HT1080 (cell line): ENCODE data around the gene CLTCL1. TPM values are rescaled to one million over a fixed set of nuclear protein-coding genes. Genes with fewer than 3 reads are reported as not detected.

ENCODE experiments used
- DNase-seq: peaks from one replicate; pipeline ENCODE4 v3.0.0-alpha.2; 2015; ENCODE audit warnings: low read depth
- total RNA-seq: library from RNA; depleted of rRNA; stranded (reverse); fragments of >200 nt; shearing (Covaris generic); gene quantifications from 2 replicates; pipeline ENCODE4 v1.2.3, GENCODE V29; 2014

Gene CLTCL1
- total RNA-seq, 1 experiment from 2014 or later = 8.9 TPM

GRCh38 chr22:19253143-19253542 is 38.4 kb downstream of the CLTCL1 start:
- no peak for DNase-seq

DNA sequence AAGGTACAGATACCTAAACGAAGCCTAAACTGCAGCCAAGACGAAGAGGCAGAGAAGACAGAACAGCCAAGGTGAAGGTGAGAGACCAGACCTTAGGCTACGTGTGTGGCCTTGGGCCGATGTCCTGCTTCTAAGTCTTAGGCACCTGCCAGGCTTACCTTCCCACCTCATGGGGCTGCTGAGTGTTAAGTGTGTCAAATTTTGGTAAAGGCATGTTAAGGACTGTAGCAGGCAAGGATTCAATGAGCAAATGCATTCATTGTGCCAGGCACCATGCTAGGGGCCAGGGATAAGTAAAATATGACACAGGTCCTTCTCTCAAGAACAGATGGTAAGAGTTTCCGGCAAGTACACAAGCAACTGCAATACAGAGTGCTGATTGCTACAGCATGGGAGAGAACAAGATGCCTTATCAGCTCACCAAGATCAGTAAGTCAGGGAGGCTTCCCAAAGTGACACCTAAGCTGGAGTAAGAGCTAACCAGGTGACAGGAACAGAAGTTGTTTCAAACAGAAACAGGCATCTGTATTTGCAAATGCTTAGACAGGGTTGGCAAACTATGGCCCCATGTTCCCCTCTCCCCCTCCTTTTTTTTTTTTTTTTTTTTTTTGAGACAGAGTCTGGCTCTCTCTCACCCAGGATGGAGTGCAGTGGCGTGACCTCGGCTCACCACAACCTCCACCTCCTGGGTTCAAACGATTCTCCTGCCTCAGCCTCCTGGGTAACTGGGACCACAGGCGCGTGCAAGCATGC is 46.7 kb downstream of the CLTCL1 start:
- no peak for DNase-seq

GRCh38 chr22:19242699-19243098 is 48.8 kb downstream of the CLTCL1 start:
- DNase-seq = no peak

- no peak for DNase-seq
These were observed 50.0 kb downstream of the CLTCL1 start for GRCh38 chr22:19241593-19241906.

DNA sequence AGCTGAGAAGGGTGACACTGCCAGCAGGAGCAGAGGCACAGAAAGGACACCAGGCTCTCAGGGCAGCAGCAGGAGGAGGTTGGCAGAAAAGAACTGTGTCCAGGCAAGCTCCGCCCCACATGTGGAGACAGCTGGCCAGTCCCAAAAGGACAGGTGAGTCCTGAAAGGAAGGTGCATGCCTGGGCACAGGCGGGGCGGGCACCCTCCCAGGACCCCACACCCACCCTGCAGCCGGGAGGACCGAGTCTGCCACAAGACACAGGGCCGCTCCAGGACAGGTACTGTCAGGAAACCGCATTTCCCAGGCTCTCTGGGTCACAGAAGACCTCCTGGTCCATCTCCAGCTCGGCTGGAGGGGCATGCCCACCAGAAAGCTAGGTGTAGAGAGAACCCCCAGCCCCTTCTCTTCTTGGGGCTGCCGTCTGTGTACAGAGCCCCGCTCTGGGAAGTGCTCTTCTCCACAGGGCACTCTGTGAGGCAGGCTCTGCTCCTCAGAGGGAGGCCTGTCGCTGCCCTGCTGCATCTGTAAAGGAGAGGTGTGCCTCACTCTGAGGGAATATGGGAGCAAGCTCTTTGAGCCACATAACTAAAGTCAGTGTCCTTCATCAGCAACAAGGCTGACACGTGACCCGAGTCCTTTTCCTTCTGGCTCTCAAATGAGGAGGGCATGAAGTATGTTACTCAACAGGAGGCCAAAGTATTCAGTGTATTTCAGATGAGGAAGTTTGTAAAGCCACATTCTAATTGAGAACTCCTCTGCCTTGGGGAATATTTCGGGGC is 50.5 kb downstream of the CLTCL1 start:
- DNase-seq = no peak

DNA sequence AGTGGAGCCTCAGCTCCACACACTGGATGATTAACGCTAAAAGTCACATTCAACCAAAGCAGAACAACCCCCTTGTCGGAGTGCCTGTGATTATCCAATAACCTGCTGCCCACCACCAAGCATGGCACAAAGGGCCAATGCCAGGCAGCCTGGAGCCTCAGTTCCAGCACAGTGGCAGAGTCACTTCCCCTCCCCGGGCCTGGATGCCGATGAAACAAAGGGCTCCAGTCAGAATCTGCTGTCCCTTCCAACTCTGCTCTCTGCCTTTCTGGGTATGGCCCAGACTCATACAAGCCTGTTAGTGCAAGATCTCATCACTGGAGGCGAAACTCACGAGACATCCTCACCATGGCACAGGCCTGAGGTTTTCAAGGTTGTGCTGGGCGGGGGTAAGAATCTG is 52.1 kb downstream of the CLTCL1 start:
- DNase-seq = no peak

DNA sequence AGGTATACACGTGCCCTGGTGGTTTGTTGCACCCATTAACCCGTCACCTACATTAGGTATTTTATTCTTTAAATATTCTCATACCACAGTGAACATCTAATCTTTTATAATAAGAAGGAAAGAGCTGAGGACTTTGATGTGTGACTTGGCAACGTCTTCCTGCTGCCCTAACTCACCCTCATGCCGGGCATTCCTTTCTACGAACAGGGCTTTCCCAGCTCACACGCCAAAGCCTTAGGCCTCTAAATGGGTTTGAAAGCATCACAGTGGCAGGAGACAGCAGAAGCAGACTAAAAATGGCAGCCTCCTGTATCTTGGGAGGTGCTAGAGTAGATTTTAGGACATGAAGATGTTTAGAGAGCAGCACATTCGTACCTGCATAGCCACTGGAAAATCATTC is 52.6 kb downstream of the CLTCL1 start:
- no peak for DNase-seq

- DNase-seq = no peak
These were observed 55.6 kb downstream of the CLTCL1 start for GRCh38 chr22:19235874-19236273.

DNA sequence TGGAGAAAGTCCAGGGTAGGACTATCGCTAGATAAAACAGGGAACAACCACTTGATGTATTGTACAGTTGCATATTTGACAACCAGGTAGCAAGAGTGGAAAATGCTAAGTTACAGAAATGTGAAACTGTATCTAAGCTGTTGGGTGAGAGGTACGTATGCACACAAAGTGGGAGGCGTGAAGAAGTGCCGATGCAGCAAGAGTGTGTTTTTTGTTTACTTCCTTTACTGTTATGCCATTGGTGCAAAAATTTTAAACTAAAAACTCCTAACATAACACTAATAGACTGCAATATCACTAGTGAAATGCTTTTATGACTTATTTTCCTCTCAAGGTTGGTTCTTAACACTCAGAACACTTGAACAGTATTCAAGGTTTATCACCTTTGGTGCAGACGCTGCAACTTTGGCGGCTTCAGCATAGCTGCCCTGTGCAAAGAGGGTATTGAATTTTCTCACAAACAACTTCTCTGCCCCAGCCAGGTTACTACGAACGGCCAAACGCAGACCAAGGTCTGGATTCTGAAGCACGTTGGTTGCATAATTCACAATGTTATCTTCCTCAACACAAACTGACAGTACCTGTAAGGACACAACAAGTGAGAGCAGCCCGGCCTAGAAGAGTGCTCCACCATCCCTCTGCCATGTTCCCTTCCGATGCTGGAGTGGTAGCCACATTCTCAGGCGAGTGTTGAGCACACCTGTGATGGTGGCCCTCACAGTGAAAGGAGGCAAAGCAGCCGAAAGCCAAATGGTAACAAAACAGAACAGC is 57.2 kb downstream of the CLTCL1 start:
- DNase-seq = no peak

DNA sequence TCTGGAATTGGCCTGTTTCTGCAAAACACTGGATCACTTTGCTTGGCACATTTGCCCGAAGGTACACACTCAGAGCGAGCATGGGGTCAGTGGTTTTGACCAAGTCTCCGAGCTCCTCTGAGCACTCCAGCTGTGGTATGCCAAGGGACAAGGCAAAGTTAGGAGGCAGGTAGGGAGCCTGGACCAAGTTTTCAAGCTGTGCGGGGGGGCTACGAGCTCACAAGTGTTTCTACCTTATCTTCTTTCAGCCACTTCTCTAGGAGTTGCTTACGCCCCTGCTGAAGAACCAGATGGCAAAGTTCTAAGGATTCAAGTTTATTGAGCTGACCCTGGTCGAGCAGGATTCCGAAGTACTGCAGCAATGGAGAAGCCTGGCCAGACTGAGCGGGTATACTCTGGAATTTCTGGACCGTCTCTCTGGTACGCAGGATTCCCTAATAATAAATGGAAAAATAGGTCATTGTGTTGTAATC is 58.3 kb downstream of the CLTCL1 start:
- no peak for DNase-seq

- DNase-seq = no peak
These were observed 58.9 kb downstream of the CLTCL1 start for GRCh38 chr22:19232623-19233022.

DNA sequence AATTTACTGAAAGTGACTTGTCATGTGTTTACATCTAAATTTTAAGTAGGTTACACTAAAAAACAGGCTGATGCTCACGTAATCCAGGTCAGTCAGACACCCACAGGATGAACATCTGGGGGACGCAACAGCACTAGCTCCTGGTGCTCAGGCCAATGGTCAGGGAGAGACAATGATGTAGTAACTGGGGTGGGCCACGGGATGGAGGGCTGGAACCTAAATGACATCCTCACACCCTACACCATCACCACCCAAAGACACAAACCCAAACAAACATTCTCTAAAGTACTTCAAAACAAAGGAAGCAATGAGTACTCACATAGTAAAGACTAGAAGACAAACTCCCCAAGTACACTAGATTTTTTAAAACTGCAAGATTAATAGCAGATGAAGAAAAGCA is 59.5 kb downstream of the CLTCL1 start:
- no peak for DNase-seq

DNA sequence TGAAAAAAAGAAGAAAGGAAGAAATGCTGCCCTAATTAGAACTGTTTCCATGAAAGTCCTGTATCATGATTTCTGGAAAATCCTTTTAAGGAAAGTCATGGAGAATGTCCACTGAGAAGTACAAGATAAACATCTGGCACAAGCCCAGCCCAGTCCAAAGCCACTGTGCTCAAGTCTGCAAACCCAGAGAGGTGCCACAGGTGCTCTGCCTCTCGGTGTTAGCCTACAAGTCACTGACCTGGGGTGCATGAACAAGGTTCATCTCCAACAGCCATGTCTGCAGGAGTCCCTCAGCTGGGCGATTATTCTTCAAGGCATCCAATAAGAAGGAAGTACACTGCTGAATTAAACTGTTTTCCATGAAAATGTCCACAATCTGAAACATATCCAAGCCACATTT is 61.9 kb downstream of the CLTCL1 start:
- no peak for DNase-seq

DNA sequence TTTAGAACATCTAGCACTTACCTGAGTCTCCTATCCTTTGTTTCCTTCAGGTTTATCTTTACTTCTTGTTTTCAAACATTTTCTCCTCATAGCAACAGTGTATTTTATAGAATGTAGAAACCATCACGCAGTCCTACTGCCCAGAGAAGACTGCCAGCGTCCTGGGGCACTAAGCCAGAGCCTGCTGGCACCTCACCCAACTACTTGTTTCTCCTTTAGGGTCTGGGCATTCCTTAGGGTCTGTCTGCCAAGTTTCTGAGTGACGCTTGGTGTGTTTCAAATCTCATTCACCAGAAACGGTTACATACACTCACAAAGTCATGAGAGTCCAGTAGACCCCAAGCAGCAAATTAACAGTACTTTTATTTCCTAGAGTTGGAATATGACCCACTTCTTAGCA is 63.3 kb downstream of the CLTCL1 start:
- DNase-seq = no peak

GRCh38 chr22:19226428-19226827 is 65.1 kb downstream of the CLTCL1 start:
- DNase-seq = no peak

DNA sequence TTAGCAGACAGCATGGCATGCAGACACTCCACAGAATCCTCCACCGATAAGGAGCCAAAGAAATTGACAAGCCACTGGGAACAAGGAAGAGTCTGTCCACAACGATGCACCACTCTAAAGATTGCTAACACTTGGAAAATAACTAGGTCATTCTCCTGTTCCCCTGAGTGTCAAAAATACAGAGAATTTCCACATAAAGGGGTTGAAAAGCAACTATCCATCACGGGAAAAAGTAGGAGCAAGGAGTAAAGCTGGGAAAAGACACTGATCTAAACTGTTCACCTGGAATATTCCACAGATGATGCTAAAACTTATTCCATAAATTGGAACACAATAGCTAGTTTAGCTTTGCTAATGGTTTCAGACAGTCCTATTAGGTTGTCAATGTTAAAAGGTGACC is 66.0 kb downstream of the CLTCL1 start:
- no peak for DNase-seq

DNA sequence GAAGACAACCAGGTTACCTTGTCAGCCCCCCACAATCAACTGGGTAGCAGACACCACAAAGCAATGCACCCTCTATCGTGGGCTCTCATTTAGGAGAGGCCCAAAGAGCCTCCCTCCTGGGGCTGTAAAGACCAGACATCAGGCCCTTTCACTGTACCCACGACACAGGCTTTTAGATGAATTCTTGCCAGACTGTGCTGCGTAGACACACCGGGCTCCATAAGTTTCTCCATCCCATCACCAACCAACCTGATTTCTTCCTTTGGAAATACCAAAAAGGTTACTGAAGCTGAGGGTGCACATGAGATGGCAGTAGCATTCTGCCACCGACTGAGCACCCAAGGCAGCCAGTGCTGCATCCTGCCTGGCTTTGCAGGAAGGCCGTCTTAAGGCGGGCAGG is 66.5 kb downstream of the CLTCL1 start:
- DNase-seq = no peak

- DNase-seq = no peak
These were observed 67.0 kb downstream of the CLTCL1 start for GRCh38 chr22:19224557-19224956.

- DNase-seq = no peak
These were observed 67.9 kb downstream of the CLTCL1 start for GRCh38 chr22:19223617-19224016.

DNA sequence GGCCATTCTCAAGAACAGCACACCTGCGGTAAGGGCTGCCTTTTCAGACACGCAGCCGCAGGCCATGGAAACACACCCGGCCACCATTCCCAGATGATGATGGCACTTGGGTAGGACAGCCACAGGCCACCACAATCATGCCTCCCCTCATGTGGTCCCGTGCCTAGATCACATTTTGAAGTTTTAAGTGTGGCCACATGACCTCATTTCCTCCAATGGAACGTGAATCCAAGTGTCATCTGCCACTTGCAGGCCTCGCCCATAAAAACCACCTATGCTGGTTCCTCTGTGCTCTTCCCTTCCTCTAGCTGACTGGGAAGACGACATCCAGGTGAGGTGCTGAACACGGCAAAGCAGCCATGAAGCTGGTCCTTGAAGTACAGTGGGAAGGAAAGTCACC is 68.4 kb downstream of the CLTCL1 start:
- DNase-seq = no peak

- DNase-seq = no peak
These were observed 69.1 kb downstream of the CLTCL1 start for GRCh38 chr22:19222242-19223005.
